IMR-90 (cell line): ENCODE measurements around the gene HDHD2. TPM values are rescaled to one million over a fixed set of nuclear protein-coding genes. Genes with fewer than 3 reads are reported as not detected.

Experiments
- ATAC-seq: fragments of 200-7000 bp; cut with Tn5 transposase; 2 replicates; pipeline ENCODE4 v1.9.1; 2020; ENCODE audit warnings: low read depth, mild to moderate bottlenecking, moderate library complexity
- BruUV-seq: library from RNA; stranded (reverse); fragments of 400-500 nt; replicated peaks from 2 replicates; lab custom pipeline; 2021; lab: Mats Ljungman, UMichigan
- CTCF ChIA-PET: fragments of 300-600 bp; formaldehyde crosslinking; extraction: SDS; loops from one replicate; lab custom pipeline; 2021; ENCODE audit warnings: antibody characterized with exemption; lab: Yijun Ruan, JAX
- POLR2A ChIA-PET: fragments of 300-600 bp; sonication (Branson Sonifier 250); formaldehyde crosslinking; loops from one replicate; lab custom pipeline; 2022; ENCODE audit warnings: antibody characterized with exemption; ENCODE audit not compliant: unreplicated experiment; lab: Charles Lee
- DNase-seq: peaks from one replicate; pipeline ENCODE4 v3.0.0; 2013
- H2AFZ ChIP-seq: replicated peaks from 2 replicates; pipeline ENCODE3; 2013; ENCODE audit warnings: low read length, mild to moderate bottlenecking; ENCODE audit not compliant: poor library complexity
- H2AK5ac ChIP-seq: 2 replicates; pipeline ENCODE4 v1.6.1; 2013; ENCODE audit warnings: low read depth, low read length, inconsistent platforms
- H2AK9ac ChIP-seq: replicated peaks from 2 replicates; pipeline ENCODE3; 2013; ENCODE audit warnings: mild to moderate bottlenecking, low read depth, low read length, moderate library complexity; ENCODE audit not compliant: poor library complexity
- H2BK120ac ChIP-seq: 2 replicates; pipeline ENCODE4 v1.6.1; 2013; ENCODE audit warnings: low read depth, low read length, inconsistent platforms
- H2BK15ac ChIP-seq: 3 replicates; pipeline ENCODE4 v1.6.1; 2013; ENCODE audit warnings: low read depth, low read length, inconsistent platforms
- H2BK20ac ChIP-seq: 2 replicates; pipeline ENCODE4 v1.6.1; 2013; ENCODE audit warnings: low read depth, mild to moderate bottlenecking, inconsistent platforms, low read length, moderate library complexity
- H2BK5ac ChIP-seq: 2 replicates; pipeline ENCODE4 v1.6.1; 2013; ENCODE audit warnings: mild to moderate bottlenecking, low read depth, low read length, inconsistent platforms; ENCODE audit not compliant: poor library complexity, severe bottlenecking
- H3K14ac ChIP-seq: replicated peaks from 2 replicates; pipeline ENCODE4 v1.6.1; 2013; ENCODE audit warnings: low read depth, low read length, inconsistent platforms
- H3K18ac ChIP-seq: 2 replicates; pipeline ENCODE4 v1.6.1; 2013; ENCODE audit warnings: low read depth, low read length, control low read depth
- H3K23ac ChIP-seq: 2 replicates; pipeline ENCODE4 v1.6.1; 2013; ENCODE audit warnings: low read depth, low read length, inconsistent platforms
- H3K27ac ChIP-seq: 2 replicates; pipeline ENCODE4 v1.5.1; 2013; ENCODE audit warnings: mild to moderate bottlenecking, control low read depth, low read length; ENCODE audit not compliant: insufficient read depth
- H3K27me3 ChIP-seq: 2 replicates; pipeline ENCODE4 v1.6.1; 2013; ENCODE audit warnings: low read length; ENCODE audit not compliant: control insufficient read depth, insufficient read depth
- H3K36me3 ChIP-seq: 2 replicates; pipeline ENCODE4 v1.6.1; 2013; ENCODE audit warnings: low read length, mixed read lengths; ENCODE audit not compliant: control insufficient read depth, insufficient read depth
- H3K4ac ChIP-seq: 2 replicates; pipeline ENCODE4 v1.6.1; 2013; ENCODE audit warnings: low read depth, low read length, inconsistent platforms
- H3K4me1 ChIP-seq: 2 replicates; pipeline ENCODE4 v1.6.1; 2013; ENCODE audit warnings: low read length, mixed read lengths; ENCODE audit not compliant: control insufficient read depth, insufficient read depth
- H3K4me2 ChIP-seq: 2 replicates; pipeline ENCODE4 v1.6.1; 2013; ENCODE audit warnings: low read depth, mild to moderate bottlenecking, control low read depth, low read length, moderate library complexity
- H3K4me3 ChIP-seq: 2 replicates; pipeline ENCODE4 v1.5.1; 2013; ENCODE audit warnings: low read depth, mild to moderate bottlenecking, control low read depth, low read length, moderate library complexity; ENCODE audit not compliant: insufficient read depth
- H3K56ac ChIP-seq: 2 replicates; pipeline ENCODE4 v1.6.1; 2013; ENCODE audit warnings: low read length, inconsistent platforms; ENCODE audit not compliant: insufficient read depth; ENCODE audit errors: extremely low read depth
- H3K79me1 ChIP-seq, 2 experiments: 2 replicates each; pipeline ENCODE4 v1.6.1; 2013; ENCODE audit warnings: low read length in 2 of 2, inconsistent platforms in 1 of 2, low read depth in 1 of 2
- H3K9ac ChIP-seq: 2 replicates; pipeline ENCODE4 v1.6.1; 2013; ENCODE audit warnings: low read depth, low read length, control low read depth
- H3K9me1 ChIP-seq: 2 replicates; pipeline ENCODE4 v1.6.1; 2013; ENCODE audit warnings: low read length, inconsistent platforms; ENCODE audit not compliant: insufficient read depth
- H3K9me3 ChIP-seq: 2 replicates; pipeline ENCODE4 v1.6.1; 2013; ENCODE audit warnings: low read length; ENCODE audit not compliant: control insufficient read depth, insufficient read depth
- H4K20me1 ChIP-seq: 2 replicates; pipeline ENCODE4 v1.6.1; 2013; ENCODE audit warnings: low read length, inconsistent platforms; ENCODE audit not compliant: insufficient read depth
- H4K5ac ChIP-seq: 2 replicates; pipeline ENCODE4 v1.6.1; 2013; ENCODE audit warnings: mild to moderate bottlenecking, low read depth, low read length, control low read depth
- H4K8ac ChIP-seq, 2 experiments: 2 replicates each; pipeline ENCODE4 v1.6.1; 2013; ENCODE audit warnings: low read depth in 2 of 2, low read length in 2 of 2, control low read depth in 1 of 2, inconsistent platforms in 1 of 2
- H4K91ac ChIP-seq: 2 replicates; pipeline ENCODE4 v1.6.1; 2013; ENCODE audit warnings: low read depth, low read length, inconsistent platforms; ENCODE audit not compliant: insufficient read depth
- CHD1 ChIP-seq: IDR thresholded peaks from 2 replicates; pipeline ENCODE4 v1.6.1; 2012; ENCODE audit warnings: low read depth, low read length, improper control_type of control experiment
- ELK1 ChIP-seq: fragments of 150-350 bp; IDR thresholded peaks from 2 replicates; pipeline ENCODE4 v1.6.1; 2016; ENCODE audit warnings: low read depth, mild to moderate bottlenecking, low read length, moderate library complexity, borderline replicate concordance
- MAFK ChIP-seq: IDR thresholded peaks from 2 replicates; pipeline ENCODE4 v1.6.1; 2012; ENCODE audit warnings: low read depth, low read length, improper control_type of control experiment
- MAZ ChIP-seq: IDR thresholded peaks from 2 replicates; pipeline ENCODE4 v1.6.1; 2012; ENCODE audit warnings: low read depth, mild to moderate bottlenecking, low read length, improper control_type of control experiment, moderate library complexity, borderline replicate concordance
- MXI1 ChIP-seq: IDR thresholded peaks from 2 replicates; pipeline ENCODE4 v1.6.1; 2012; ENCODE audit warnings: low read depth, mild to moderate bottlenecking, low read length, moderate library complexity, borderline replicate concordance
- RAD21 ChIP-seq: IDR thresholded peaks from 2 replicates; pipeline ENCODE4 v1.6.1; 2012; ENCODE audit warnings: low read length, improper control_type of control experiment
- USF2 ChIP-seq: fragments of 150-350 bp; IDR thresholded peaks from 2 replicates; pipeline ENCODE4 v1.6.1; 2017; ENCODE audit warnings: mild to moderate bottlenecking, antibody characterized with exemption, low read length, low read depth
- WGBS, 2 experiments: methylation state at CpG; one replicate each; pipeline versions ENCODE4 v1.1.5 to v1.1.7; 2013; ENCODE audit warnings: missing lambda C conversion rate in 2 of 2; ENCODE audit not compliant: insufficient read length in 1 of 2; ENCODE audit errors: extremely low coverage in 2 of 2; 5-methylcytosine and 5-hydroxymethylcytosine counted together
- dilution Hi-C: fragments of 300-500 bp; cut with HindIII; formaldehyde crosslinking; loops from one replicate; pipeline ENCODE4 v1.14.3; 2018; ENCODE audit warnings: low sequenced_read_pairs; ENCODE audit not compliant: unreplicated experiment
- in situ Hi-C: fragments of 300-500 bp; cut with MboI; formaldehyde crosslinking; loops from 3 replicates; pipeline ENCODE4 v1.14.3; 2019; ENCODE audit warnings: low sequenced_read_pairs, inconsistent platforms, mixed read lengths
- intact Hi-C: fragments of 100-400 bp; cut with micrococcal nuclease; formaldehyde crosslinking; loops from 2 replicates; pipeline ENCODE4 v1.10.0; 2022
- polyA plus RNA-seq, 3 experiments: library from polyadenylated mRNA; depleted of rRNA; stranded (reverse); fragments of >200 nt; gene quantifications; 2 replicates each; pipeline ENCODE4 v1.2.3, GENCODE V29; 2012; ENCODE audit warnings: low replicate concordance in 1 of 3
- total RNA-seq: library from RNA; depleted of rRNA; stranded (reverse); fragments of >200 nt; gene quantifications from 2 replicates; pipeline ENCODE4 v1.2.3, GENCODE V29; 2012

The HDHD2 gene
- total and polyA plus RNA-seq, 2 of the 4 experiments (the other 2 are of a cell fraction), result 7.2 to 18.6 TPM

- Histone ChIP-seq H4K20me1 (no peaks in the 10 kb centered on the region), H3K4ac (no peak overlapping the region), H3K36me3 (no peaks in the 10 kb centered on the region), H2AFZ (no peak overlapping the region), H3K23ac (no peak overlapping the region), H3K9me1 (no peaks in the 10 kb centered on the region), H3K56ac (no peak overlapping the region), H3K79me1 (no peaks in the 10 kb centered on the region), H3K27me3 (no peaks in the 10 kb centered on the region), H3K9ac (no peak overlapping the region), H2BK120ac (no peak overlapping the region), H3K27ac (no peak overlapping the region), H2BK5ac (no peak overlapping the region), H4K91ac (no peak overlapping the region), H3K4me3 (no peak overlapping the region), H4K5ac (no peak overlapping the region), H3K4me1 (no peaks in the 10 kb centered on the region), H3K14ac (no peak overlapping the region), H2BK15ac (no peak overlapping the region), H4K8ac (no peak overlapping the region), H2BK20ac (no peak overlapping the region), H2AK9ac (no peak overlapping the region), H3K18ac (no peak overlapping the region), H2AK5ac (no peak overlapping the region), H3K9me3 (no peaks in the 10 kb centered on the region), H3K4me2 (no peak overlapping the region)
- DNase-seq, result no peak
- dilution Hi-C loops (no loop called here), intact Hi-C loops (no loop called here), in situ Hi-C loops (no loop called here)
- no peak for ATAC-seq
- no TSS peak for BruUV-seq
- POLR2A ChIA-PET, result no interaction called here
- 60% methylated on average over 1 of the region's 7 CpGs; no CpG with 5 or more reads in 1 of the 2 experiments for WGBS, 2 experiments
- CTCF ChIA-PET, result no interaction called here
- no peak for TF ChIP-seq MAFK
- no peak for TF ChIP-seq MAZ
- no peak for TF ChIP-seq ELK1
- TF ChIP-seq CHD1, result no peak
- TF ChIP-seq RAD21, result no peak
- no peak for TF ChIP-seq MXI1
- TF ChIP-seq USF2, result no peak
Measured at GRCh38 chr18:47077111-47077510, 73.2 kb downstream of the HDHD2 start.
